ENCODE measurements around the gene MGP. TPM values are rescaled to one million over a fixed set of nuclear protein-coding genes. Genes with fewer than 3 reads are reported as not detected.

MGP gene
- total RNA-seq, 2 experiments from 2014 or later = not detected

Other genes starting within 250 kb of the MGP start
- not detected for gene GUCY2C, start 189.3 kb downstream of the MGP start, total RNA-seq
- 10 to 100 TPM; 91.1 to 92.7 TPM for gene WBP11, start 82.4 kb downstream of the MGP start, total RNA-seq
- gene C12orf60, start 82.2 kb downstream of the MGP start, total RNA-seq = 1 to 10 TPM; 2.0 to 2.4 TPM
- not detected for gene SMCO3, start 71.7 kb downstream of the MGP start, total RNA-seq
- gene ART4, start 42.3 kb downstream of the MGP start, total RNA-seq = not detected
- gene ERP27, start 52.7 kb upstream of the MGP start, total RNA-seq = 1 to 10 TPM; 7.2 to 8.5 TPM
- gene ARHGDIB, start 75.7 kb upstream of the MGP start, total RNA-seq = 1,000 to 10,000 TPM; 1,463 to 1,491 TPM
- not detected for gene PDE6H, start 87.2 kb upstream of the MGP start, total RNA-seq